Uterus (tissue), 4 donors: Measurements from ENCODE around the gene ATP10A. TPM values are rescaled to one million over a fixed set of nuclear protein-coding genes. Genes with fewer than 3 reads are reported as not detected.
A peak's percentile ranks its signal among the peaks of the same experiment; 100 is the strongest.

Experiments
- DNase-seq, 2 donors: peaks; one replicate each; pipeline ENCODE4 v3.0.0-alpha.2; 2019 to 2020
- H3K27ac ChIP-seq, 2 donors: fragments of 200-600 bp; sonication (generic); 1 replicate in 1 of 2; 2 replicates in 1 of 2; pipeline ENCODE4 v1.5.1; 2016 to 2018
- H3K27me3 ChIP-seq, 2 donors: fragments of 200-600 bp; sonication (generic); one replicate each; pipeline ENCODE4 v1.5.1; 2018 to 2019; ENCODE audit warnings: control low read depth in 1 of 2
- H3K36me3 ChIP-seq, 2 donors: fragments of 200-600 bp; sonication (generic); one replicate each; pipeline ENCODE4 v1.5.1; 2019; ENCODE audit warnings: control low read depth in 1 of 2
- H3K4me1 ChIP-seq, 2 donors: fragments of 200-600 bp; sonication (generic); one replicate each; pipeline ENCODE4 v1.5.1; 2018 to 2019; ENCODE audit warnings: control low read depth in 1 of 2
- H3K4me3 ChIP-seq, 2 donors: fragments of 200-600 bp; sonication (generic); 1 replicate in 1 of 2; 2 replicates in 1 of 2; pipeline ENCODE4 v1.5.1; 2018 to 2019; ENCODE audit warnings: mild to moderate bottlenecking in 1 of 2
- H3K9me3 ChIP-seq, 2 donors: fragments of 200-600 bp; sonication (generic); one replicate each; pipeline ENCODE4 v1.5.1; 2019; ENCODE audit warnings: control low read depth in 1 of 2
- POLR2A ChIP-seq, 2 donors: fragments of 450-650 bp; IDR thresholded peaks; one replicate each; pipeline ENCODE4 v1.6.1; 2016; ENCODE audit warnings: antibody characterized with exemption in 2 of 2, mild to moderate bottlenecking in 1 of 2, moderate library complexity in 1 of 2
- intact Hi-C: fragments of 100-400 bp; cut with DNase I; formaldehyde crosslinking; loops from one replicate; pipeline ENCODE4 v1.15.1; 2023; ENCODE audit warnings: low total_unique reads
- total RNA-seq, 4 donors: library from RNA; depleted of rRNA in 3 of 4; stranded (reverse); fragments of >200 nt in 3 of 4; gene quantifications; one replicate each; pipeline versions ENCODE4 v1.1.0 to v1.2.4, GENCODE V29; 2014 to 2023
- TF ChIP-seq, protein P1 (sequence below), 4 experiments: fragments of 200-600 bp in 2 of 4; fragments of 450-650 bp in 2 of 4; sonication (generic) in 2 of 4; IDR thresholded peaks; one replicate each; pipeline ENCODE4 v1.5.1; 2016 to 2019; ENCODE audit warnings: antibody characterized with exemption in 4 of 4, mild to moderate bottlenecking in 2 of 4, moderate library complexity in 1 of 4
- donor health status: DM: yes; HTN: yes; CAD: no.

ATP10A gene
- total RNA-seq, 4 donors from 2014 or later, result 0.29 to 3.8 (median 2.5) TPM

DNA sequence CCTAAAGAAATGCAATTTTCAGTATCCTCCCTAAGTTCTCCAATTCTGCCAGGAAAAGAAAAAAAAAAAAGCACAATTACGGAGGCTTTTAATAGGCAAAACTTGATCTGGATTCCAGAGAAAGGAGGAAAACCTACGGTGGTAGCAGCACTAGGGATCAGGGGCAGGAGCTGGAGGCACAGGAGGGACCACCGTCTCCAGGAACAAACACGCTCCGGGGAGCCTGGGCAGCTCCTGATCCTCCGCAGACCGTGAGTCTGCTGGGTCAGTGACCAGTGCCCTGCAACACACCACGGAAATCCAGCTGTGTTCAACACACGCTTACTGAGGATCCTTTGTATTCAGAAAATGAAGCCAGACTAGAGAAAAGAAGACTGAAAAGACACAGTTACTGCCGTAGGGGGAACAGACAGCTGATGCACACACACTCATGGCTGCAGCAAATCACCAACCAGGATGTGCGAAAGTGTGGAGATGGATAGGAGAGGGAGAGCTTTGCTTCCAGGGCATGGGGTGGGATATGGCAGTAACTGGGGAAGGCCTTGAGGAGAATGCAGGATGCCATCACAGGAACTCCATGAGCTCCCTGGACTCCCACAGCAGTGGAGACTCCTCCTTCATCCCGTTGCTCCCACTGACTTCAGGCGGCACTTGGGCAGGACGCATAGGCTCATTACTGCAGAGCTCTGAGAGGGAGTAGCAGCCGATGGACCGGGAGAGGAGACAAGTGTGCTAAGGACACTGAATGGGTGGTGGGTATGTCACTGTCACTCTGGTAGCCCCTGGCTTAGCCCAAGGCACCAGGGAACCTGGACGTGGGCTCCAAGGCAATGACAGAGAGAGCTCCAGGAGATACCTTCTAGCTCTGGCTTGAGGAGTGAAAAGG, 167.0 kb downstream of the ATP10A start:
- intact Hi-C loops, result no loop called here
- no peak overlapping the region for H3K27ac ChIP-seq
- H3K4me3 ChIP-seq, result no peak overlapping the region
- no peaks in the 10 kb centered on the region for H3K4me1 ChIP-seq
- TF ChIP-seq, protein P1, sequence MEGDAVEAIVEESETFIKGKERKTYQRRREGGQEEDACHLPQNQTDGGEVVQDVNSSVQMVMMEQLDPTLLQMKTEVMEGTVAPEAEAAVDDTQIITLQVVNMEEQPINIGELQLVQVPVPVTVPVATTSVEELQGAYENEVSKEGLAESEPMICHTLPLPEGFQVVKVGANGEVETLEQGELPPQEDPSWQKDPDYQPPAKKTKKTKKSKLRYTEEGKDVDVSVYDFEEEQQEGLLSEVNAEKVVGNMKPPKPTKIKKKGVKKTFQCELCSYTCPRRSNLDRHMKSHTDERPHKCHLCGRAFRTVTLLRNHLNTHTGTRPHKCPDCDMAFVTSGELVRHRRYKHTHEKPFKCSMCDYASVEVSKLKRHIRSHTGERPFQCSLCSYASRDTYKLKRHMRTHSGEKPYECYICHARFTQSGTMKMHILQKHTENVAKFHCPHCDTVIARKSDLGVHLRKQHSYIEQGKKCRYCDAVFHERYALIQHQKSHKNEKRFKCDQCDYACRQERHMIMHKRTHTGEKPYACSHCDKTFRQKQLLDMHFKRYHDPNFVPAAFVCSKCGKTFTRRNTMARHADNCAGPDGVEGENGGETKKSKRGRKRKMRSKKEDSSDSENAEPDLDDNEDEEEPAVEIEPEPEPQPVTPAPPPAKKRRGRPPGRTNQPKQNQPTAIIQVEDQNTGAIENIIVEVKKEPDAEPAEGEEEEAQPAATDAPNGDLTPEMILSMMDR (IDR thresholded peaks at IDR 0.05), result no peak
- TF ChIP-seq POLR2A (IDR thresholded peaks at IDR 0.05), result no peak
- DNase-seq, result peak in 1 of 2 donors; percentile 2
- H3K36me3 ChIP-seq, result no peaks in the 10 kb centered on the region
- no peaks in the 10 kb centered on the region for H3K9me3 ChIP-seq
- no peaks in the 10 kb centered on the region for H3K27me3 ChIP-seq

DNA sequence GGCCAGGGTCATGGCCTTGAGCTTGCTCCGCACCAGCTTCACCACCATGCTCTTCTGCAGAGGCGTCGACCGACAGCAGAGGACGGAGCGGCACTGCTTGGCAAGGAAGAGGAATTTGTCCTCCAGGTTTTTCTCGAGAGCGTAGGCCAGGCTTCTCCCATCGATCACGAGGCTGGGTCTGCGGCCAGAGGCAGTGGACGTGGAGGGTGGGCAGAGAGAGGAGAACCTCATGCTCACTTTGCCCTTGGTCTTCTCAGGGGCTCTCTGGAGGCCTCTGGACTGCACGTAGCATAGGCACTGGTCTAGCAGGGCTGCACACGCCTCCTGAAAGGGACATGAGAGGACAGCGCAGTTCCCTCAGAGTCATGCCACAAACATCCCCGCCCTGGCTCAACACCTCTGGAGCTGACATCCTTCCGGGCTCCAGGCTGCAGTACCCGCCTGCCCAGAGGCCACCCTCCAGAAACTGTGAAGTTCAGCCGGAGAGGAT, 168.3 kb downstream of the ATP10A start:
- TF ChIP-seq, protein P1 (IDR thresholded peaks at IDR 0.05), result no peak
- no peak for TF ChIP-seq POLR2A (IDR thresholded peaks at IDR 0.05)
- H3K27ac ChIP-seq, result no peak overlapping the region
- H3K9me3 ChIP-seq, result no peaks in the 10 kb centered on the region
- H3K36me3 ChIP-seq, result no peaks in the 10 kb centered on the region
- intact Hi-C loops, result no loop called here
- H3K27me3 ChIP-seq, result no peaks in the 10 kb centered on the region
- no peak overlapping the region for H3K4me3 ChIP-seq
- DNase-seq, result peak in 1 of 2 donors; percentile 7
- no peaks in the 10 kb centered on the region for H3K4me1 ChIP-seq

DNA sequence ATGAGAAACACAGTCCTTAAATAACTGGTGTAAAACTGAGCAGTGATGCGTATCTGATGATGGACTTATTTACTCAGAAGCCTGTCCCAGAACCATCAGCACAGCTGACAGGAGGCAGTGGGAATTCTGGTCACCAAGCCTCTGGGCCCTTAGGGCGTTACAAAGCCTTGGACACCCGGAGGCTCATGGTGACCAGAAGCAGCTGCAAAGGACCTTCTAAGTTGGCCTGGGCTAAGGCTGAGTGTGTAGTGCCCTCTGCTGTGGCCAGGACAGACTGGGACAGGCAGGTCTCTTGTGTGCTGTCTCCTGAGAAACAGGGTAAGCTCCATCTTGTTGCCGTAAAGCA, 168.9 kb downstream of the ATP10A start:
- intact Hi-C loops, result no loop called here
- H3K4me3 ChIP-seq, result no peak overlapping the region
- no peaks in the 10 kb centered on the region for H3K36me3 ChIP-seq
- TF ChIP-seq POLR2A (IDR thresholded peaks at IDR 0.05), result no peak
- TF ChIP-seq, protein P1 (IDR thresholded peaks at IDR 0.05), result no peak
- no peaks in the 10 kb centered on the region for H3K27me3 ChIP-seq
- peak in 1 of 2 donors; percentile 7 for DNase-seq
- H3K27ac ChIP-seq, result no peak overlapping the region
- no peaks in the 10 kb centered on the region for H3K9me3 ChIP-seq
- H3K4me1 ChIP-seq, result no peaks in the 10 kb centered on the region

DNA sequence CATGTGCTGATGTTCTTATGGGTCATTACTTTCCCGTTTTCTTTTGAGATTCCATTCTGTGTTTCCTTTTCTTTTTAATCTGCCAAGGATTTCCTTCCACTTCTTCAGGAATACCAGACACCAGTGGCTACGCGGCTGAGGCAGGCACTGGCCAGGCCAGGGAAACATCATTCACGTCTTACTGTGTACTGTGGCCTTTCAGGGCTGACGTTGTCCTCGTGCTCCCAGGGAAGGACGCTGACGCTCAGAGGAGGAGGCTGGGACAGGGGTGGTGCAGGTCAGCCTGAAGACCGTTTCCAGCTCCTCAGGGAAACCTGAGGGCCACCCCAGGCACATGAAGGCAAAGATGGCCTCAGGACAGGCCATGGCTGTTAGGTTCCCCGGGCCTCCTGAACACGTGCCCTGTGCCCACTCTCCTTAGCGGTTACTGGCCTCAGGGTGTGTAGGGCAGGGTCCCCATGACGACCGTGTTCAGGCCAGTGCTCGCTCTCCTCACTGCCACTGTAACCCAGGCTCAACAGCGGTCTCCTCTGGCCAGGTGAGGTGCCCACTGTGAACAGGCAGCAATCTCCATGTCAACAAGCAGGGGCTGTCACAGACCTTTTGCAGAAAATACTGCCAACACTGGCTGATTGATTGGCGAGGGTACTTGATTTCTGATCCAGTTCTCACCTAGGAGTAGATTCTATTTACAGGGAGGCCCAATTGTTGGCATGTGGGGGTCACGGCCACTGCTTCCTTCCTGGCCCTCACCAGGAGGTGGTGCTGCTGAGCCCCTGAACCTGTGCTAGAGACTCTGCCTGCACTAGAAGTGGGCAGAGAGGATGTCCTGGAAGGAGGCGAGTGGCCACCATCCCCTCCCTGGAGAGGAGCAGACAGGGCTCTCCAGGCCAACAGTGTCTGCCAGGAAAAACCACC, 169.5 kb downstream of the ATP10A start:
- Histone ChIP-seq H3K36me3 (no peaks in the 10 kb centered on the region), H3K27ac (no peak overlapping the region)
- intact Hi-C loops, result no loop called here

More for the DNA sequence above, 169.5 kb downstream of the ATP10A start:
- H3K4me1 ChIP-seq, result no peaks in the 10 kb centered on the region
- peak in 1 of 2 donors; percentile 17 for DNase-seq
- no peaks in the 10 kb centered on the region for H3K27me3 ChIP-seq
- TF ChIP-seq POLR2A (IDR thresholded peaks at IDR 0.05), result no peak
- TF ChIP-seq, protein P1 (IDR thresholded peaks at IDR 0.05), result peak; percentile 10 to 35 (median 16)
- H3K4me3 ChIP-seq, result no peak overlapping the region
- no peaks in the 10 kb centered on the region for H3K9me3 ChIP-seq
